Sigmoid colon (tissue), 4 donors: ENCODE data around the gene CHMP2A.
A peak's percentile ranks its signal among the peaks of the same experiment; 100 is the strongest.

Experiments used
- POLR2A ChIP-seq, 2 donors: fragments of 450-650 bp; IDR thresholded peaks; one replicate each; pipeline ENCODE4 v1.6.1; 2016; ENCODE audit warnings: antibody characterized with exemption in 2 of 2, mild to moderate bottlenecking in 2 of 2, moderate library complexity in 2 of 2
- POLR2AphosphoS5 ChIP-seq, 4 donors: sonication (generic); formaldehyde crosslinking; IDR thresholded peaks; one replicate each; pipeline ENCODE4 v1.6.1; 2017; ENCODE audit warnings: antibody characterized with exemption in 4 of 4
- TF ChIP-seq, protein P1 (sequence below), 4 experiments: fragments of 450-650 bp in 3 of 4; fragments of 200-600 bp in 1 of 4; IDR thresholded peaks; one replicate each; pipeline ENCODE4 v1.5.1; 2016 to 2019; ENCODE audit warnings: antibody characterized with exemption in 4 of 4, mild to moderate bottlenecking in 3 of 4, moderate library complexity in 2 of 4

DNA sequence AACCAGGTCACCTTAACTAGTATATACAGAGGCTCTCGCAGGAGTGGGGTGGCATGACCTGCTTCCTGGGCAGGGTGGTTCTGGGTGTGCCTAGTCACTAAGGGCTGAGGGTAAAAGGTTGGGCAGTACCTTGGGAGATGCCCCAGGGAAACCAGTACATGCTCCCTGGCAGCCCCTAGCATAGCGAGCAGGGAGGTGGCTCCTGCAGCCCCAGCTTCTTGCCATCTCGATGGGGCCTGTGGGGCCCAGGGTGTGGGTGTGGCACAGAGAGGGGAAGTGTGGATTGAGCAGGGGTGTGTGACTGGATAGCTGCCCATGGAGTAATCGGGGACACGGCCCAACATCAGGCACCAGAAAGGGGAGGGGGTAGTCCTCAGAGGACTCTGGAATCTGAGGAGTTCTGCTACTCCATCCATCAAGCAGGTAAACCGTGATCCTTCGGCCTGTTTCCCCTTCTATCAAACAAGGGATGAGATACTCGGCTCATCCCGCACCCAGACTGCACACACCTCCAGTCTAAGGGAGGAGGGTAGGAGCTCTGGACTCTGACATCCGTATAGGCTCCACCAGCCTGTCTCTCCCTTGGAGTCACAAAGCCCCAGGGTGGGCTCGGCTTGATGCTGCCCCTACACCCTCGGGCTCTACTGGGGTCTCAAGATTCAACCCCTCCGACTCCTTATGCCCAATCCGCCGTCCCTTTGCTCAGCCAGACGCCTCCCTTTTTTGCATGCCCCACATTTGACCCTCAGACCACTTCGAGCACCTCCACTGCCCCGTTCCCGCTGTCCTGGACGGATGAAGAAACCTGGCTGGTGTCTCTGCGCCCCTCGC, 36.4 kb downstream of the CHMP2A start:
- TF ChIP-seq POLR2AphosphoS5 (IDR thresholded peaks at IDR 0.05) (no peak), POLR2A (IDR thresholded peaks at IDR 0.05) (no peak)
- TF ChIP-seq, protein P1, sequence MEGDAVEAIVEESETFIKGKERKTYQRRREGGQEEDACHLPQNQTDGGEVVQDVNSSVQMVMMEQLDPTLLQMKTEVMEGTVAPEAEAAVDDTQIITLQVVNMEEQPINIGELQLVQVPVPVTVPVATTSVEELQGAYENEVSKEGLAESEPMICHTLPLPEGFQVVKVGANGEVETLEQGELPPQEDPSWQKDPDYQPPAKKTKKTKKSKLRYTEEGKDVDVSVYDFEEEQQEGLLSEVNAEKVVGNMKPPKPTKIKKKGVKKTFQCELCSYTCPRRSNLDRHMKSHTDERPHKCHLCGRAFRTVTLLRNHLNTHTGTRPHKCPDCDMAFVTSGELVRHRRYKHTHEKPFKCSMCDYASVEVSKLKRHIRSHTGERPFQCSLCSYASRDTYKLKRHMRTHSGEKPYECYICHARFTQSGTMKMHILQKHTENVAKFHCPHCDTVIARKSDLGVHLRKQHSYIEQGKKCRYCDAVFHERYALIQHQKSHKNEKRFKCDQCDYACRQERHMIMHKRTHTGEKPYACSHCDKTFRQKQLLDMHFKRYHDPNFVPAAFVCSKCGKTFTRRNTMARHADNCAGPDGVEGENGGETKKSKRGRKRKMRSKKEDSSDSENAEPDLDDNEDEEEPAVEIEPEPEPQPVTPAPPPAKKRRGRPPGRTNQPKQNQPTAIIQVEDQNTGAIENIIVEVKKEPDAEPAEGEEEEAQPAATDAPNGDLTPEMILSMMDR (IDR thresholded peaks at IDR 0.05), result peak in 3 of 4 experiments; percentile 55 to 57 (median 56)
